ENCODE results near the gene SPTAN1.

Gene SPTAN1

DNA sequence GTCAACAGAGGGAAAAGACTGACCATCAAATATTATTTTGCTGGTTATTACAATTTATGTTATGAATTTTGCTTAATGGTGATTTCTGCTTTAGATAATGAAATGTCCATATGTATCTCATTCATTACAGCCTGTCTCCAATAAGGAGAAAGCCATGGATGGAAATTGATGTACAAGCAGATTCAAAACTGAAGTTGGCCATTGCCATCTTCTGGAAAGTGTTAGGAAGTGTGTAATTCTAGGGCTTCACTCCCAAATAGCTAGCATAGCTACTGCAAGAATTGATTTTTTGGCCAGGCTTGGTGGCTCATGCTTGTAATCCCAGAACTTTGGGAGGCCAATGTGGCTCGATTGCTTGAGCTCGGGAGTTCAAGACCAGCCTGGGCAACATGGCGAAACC is 58.5 kb downstream of the SPTAN1 start:
- TF ChIP-seq, protein P1, sequence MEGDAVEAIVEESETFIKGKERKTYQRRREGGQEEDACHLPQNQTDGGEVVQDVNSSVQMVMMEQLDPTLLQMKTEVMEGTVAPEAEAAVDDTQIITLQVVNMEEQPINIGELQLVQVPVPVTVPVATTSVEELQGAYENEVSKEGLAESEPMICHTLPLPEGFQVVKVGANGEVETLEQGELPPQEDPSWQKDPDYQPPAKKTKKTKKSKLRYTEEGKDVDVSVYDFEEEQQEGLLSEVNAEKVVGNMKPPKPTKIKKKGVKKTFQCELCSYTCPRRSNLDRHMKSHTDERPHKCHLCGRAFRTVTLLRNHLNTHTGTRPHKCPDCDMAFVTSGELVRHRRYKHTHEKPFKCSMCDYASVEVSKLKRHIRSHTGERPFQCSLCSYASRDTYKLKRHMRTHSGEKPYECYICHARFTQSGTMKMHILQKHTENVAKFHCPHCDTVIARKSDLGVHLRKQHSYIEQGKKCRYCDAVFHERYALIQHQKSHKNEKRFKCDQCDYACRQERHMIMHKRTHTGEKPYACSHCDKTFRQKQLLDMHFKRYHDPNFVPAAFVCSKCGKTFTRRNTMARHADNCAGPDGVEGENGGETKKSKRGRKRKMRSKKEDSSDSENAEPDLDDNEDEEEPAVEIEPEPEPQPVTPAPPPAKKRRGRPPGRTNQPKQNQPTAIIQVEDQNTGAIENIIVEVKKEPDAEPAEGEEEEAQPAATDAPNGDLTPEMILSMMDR (IDR thresholded peaks at IDR 0.05) = no peak
- H3K4me1 ChIP-seq (ENCODE audit: control insufficient read depth in 1 of 2, insufficient read depth in 1 of 2, low read depth in 1 of 2, low read length in 1 of 2) = no peaks in the 10 kb centered on the region

DNA sequence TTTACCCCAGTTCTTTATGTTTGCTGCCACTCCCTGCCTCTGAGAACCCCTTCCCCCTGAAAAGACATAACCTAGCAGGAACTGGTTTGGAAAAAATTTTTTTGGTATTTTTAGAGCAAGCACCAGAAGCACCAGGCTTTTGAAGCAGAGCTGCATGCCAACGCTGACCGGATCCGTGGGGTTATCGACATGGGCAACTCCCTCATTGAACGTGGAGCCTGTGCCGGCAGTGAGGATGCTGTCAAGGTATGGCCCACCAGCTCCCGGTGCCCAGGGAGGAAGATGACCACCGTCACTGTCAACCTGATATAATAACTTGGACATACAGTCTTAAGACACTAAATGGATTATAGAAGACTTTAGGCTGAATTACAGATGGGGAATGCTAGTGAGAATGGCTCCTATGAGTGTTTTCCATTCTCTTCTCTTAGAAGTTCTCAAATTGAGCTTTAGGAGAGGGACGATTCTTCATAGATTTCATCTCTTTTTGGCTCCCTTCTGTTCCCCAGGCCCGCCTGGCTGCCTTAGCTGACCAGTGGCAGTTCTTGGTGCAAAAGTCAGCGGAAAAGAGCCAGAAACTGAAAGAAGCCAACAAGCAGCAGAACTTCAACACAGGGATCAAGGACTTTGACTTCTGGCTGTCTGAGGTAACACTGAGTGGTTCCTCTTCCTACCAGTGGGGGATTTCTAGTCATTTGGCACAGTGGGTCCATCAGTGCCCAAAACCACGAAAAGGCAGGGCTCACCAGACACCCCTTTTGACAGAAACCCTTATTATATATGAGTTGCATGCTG is 59.4 kb downstream of the SPTAN1 start:
- no peaks in the 10 kb centered on the region for H3K27me3 ChIP-seq
- peaks cover 100% of the 10 kb centered on the region for H3K36me3 ChIP-seq
- H3K9me3 ChIP-seq = no peaks in the 10 kb centered on the region
- no peak overlapping the region for H3K4me3 ChIP-seq (ENCODE audit: low read depth in 1 of 2, low read length in 1 of 2)
- H3K27ac ChIP-seq = no peak overlapping the region
- no peaks in the 10 kb centered on the region for H3K4me1 ChIP-seq (ENCODE audit: control insufficient read depth in 1 of 2, insufficient read depth in 1 of 2, low read depth in 1 of 2, low read length in 1 of 2)
- TF ChIP-seq, protein P1 (IDR thresholded peaks at IDR 0.05) = no peak

More for the DNA sequence above, 58.5 kb downstream of the SPTAN1 start:
- Histone ChIP-seq H3K9me3 (no peaks in the 10 kb centered on the region), H3K27me3 (no peaks in the 10 kb centered on the region), H3K27ac (no peak overlapping the region), H3K36me3 (peaks cover 98% of the 10 kb centered on the region), H3K4me3 (ENCODE audit: low read depth in 1 of 2, low read length in 1 of 2) (no peak overlapping the region)

DNA sequence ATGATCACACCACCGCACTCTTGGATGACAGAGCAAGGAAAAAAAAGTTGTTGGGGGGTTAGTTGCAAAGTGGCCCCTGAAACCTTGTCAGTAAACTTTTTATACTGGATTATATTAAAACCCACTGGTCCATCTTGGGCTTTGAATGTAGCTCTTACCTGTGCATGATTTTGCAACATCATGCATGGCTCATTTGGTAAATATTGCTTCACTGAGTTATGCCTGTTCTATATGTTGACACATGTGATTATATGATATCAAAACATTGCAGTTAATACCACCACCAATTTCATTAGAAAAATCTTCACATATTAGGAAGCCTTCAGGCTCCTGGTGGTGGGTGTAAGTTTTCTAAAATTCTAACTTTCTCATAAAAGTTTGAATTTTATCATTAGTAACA is 62.3 kb downstream of the SPTAN1 start:
- no peak overlapping the region for H3K4me3 ChIP-seq (ENCODE audit: low read depth in 1 of 2, low read length in 1 of 2)
- H3K27ac ChIP-seq = no peak overlapping the region
- H3K9me3 ChIP-seq = no peaks in the 10 kb centered on the region
- H3K36me3 ChIP-seq = peaks cover 100% of the 10 kb centered on the region
- no peaks in the 10 kb centered on the region for H3K4me1 ChIP-seq (ENCODE audit: control insufficient read depth in 1 of 2, insufficient read depth in 1 of 2, low read depth in 1 of 2, low read length in 1 of 2)
- TF ChIP-seq, protein P1 (IDR thresholded peaks at IDR 0.05) = no peak
- no peaks in the 10 kb centered on the region for H3K27me3 ChIP-seq

DNA sequence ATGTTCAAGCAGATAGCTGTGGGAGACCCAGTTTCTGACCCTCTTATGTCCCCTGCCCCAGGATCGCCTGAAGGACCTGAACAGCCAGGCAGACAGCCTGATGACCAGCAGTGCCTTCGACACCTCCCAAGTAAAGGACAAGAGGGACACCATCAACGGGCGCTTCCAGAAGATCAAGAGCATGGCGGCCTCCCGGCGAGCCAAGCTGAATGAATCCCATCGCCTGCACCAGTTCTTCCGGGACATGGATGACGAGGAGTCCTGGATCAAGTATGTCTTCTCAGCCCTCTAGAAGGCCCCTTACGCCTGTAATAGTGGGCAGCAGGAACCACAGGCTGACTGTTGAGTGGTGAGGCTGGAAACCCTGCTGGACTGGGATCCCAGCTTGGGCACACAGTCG is 63.2 kb downstream of the SPTAN1 start:
- Histone ChIP-seq H3K4me3 (ENCODE audit: low read depth in 1 of 2, low read length in 1 of 2) (no peak overlapping the region), H3K27ac (no peak overlapping the region), H3K4me1 (ENCODE audit: control insufficient read depth in 1 of 2, insufficient read depth in 1 of 2, low read depth in 1 of 2, low read length in 1 of 2) (no peaks in the 10 kb centered on the region), H3K36me3 (peaks cover 100% of the 10 kb centered on the region), H3K9me3 (no peaks in the 10 kb centered on the region), H3K27me3 (no peaks in the 10 kb centered on the region)
- TF ChIP-seq, protein P1 (IDR thresholded peaks at IDR 0.05) = no peak

DNA sequence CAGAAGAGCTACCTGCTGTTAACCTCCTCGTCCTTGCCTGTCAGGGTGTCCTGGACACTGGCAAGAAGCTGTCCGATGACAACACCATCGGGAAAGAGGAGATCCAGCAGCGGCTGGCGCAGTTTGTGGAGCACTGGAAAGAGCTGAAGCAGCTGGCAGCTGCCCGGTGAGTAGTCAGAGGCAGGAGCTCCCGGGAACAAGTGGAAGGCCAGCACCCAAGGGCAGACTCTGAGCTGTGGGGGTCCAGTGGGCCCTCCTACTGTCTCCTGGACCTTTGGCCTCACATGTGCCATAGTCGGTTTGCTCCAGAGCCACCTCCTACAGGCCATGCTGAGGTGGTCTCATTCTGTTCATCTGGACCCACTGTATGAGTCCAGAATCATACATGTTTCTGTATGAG is 65.6 kb downstream of the SPTAN1 start:
- Histone ChIP-seq H3K4me3 (ENCODE audit: low read depth in 1 of 2, low read length in 1 of 2) (no peak overlapping the region), H3K36me3 (peaks cover 100% of the 10 kb centered on the region)

More for the DNA sequence above, 65.6 kb downstream of the SPTAN1 start:
- Histone ChIP-seq H3K4me1 (ENCODE audit: control insufficient read depth in 1 of 2, insufficient read depth in 1 of 2, low read depth in 1 of 2, low read length in 1 of 2) (no peaks in the 10 kb centered on the region), H3K9me3 (no peaks in the 10 kb centered on the region), H3K27ac (no peak overlapping the region), H3K27me3 (no peaks in the 10 kb centered on the region)
- TF ChIP-seq, protein P1 (IDR thresholded peaks at IDR 0.05) = no peak

Data from neutrophil (primary cell).